Ovary (tissue), 3 donors: ENCODE measurements around the gene MYBPC3.

ENCODE experiments used
- POLR2A ChIP-seq: fragments of 450-650 bp; IDR thresholded peaks from one replicate; pipeline ENCODE4 v1.6.1; 2017; ENCODE audit warnings: antibody characterized with exemption, mild to moderate bottlenecking, moderate library complexity
- TF ChIP-seq, protein P1 (sequence below), 3 donors: fragments of 450-650 bp in 2 of 3; fragments of 200-600 bp in 1 of 3; IDR thresholded peaks; one replicate each; pipeline versions ENCODE4 v1.5.1 to v1.8.0; 2016 to 2022; ENCODE audit warnings: antibody characterized with exemption in 3 of 3, mild to moderate bottlenecking in 1 of 3
- donor health status: DM: no; HTN: no; CAD: no.

DNA sequence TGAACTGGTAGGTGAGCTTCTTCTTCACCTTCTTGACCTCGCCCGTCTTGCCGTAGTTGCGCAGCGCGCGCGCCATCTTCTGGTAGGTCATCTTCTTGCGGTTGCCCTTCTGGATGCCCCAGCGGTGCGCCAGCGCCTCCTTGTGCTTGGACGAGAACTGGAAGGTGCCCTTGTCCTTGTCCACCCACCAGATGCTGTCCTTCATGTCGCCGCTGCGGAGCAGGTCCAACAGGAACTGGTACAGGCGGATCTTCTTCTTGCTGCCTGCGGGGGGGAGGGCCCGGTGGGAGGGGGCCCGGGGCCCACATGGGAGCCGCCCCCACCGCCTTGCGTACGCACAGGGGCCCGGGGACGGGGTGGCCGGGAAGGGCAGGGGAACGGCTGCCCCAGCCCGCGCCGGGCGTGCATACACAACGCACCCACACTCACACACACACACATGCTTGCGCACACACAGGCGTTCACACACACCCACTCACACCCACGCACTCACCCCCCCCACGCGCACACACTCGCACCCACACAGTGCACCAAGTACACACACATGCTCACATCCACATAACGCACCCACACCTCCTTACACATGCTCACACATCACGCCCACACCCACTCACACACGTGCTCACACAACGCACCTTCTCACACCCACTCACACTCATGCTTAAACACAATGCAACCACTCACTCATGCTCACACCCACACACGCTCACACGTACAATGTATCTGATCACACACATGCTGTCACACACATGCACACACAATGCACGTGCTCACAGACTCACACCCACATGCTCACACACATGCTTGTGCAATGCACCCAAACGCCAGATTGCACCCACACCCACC lies 3.0 kb upstream of the MYBPC3 start:
- TF ChIP-seq POLR2A: no peak
- TF ChIP-seq, protein P1, sequence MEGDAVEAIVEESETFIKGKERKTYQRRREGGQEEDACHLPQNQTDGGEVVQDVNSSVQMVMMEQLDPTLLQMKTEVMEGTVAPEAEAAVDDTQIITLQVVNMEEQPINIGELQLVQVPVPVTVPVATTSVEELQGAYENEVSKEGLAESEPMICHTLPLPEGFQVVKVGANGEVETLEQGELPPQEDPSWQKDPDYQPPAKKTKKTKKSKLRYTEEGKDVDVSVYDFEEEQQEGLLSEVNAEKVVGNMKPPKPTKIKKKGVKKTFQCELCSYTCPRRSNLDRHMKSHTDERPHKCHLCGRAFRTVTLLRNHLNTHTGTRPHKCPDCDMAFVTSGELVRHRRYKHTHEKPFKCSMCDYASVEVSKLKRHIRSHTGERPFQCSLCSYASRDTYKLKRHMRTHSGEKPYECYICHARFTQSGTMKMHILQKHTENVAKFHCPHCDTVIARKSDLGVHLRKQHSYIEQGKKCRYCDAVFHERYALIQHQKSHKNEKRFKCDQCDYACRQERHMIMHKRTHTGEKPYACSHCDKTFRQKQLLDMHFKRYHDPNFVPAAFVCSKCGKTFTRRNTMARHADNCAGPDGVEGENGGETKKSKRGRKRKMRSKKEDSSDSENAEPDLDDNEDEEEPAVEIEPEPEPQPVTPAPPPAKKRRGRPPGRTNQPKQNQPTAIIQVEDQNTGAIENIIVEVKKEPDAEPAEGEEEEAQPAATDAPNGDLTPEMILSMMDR (IDR thresholded peaks at IDR 0.05): peak; percentile 87 to 96 (median 93)
